Umbilical cord (tissue), 2 donors: ENCODE results near the gene APOBEC3A. TPM values are rescaled to one million over a fixed set of nuclear protein-coding genes. Genes with fewer than 3 reads are reported as not detected.

Experiments used
- DNase-seq: peaks from one replicate; pipeline ENCODE4 v3.0.0-alpha.2; 2015; ENCODE audit warnings: low spot score
- total RNA-seq: library from RNA; depleted of rRNA; stranded (reverse); fragments of >200 nt; gene quantifications from one replicate; pipeline ENCODE4 v1.2.3, GENCODE V29; 2014; ENCODE audit warnings: low replicate concordance; ENCODE audit not compliant: insufficient read depth

The APOBEC3A gene
- total RNA-seq: 16.6 TPM

DNA sequence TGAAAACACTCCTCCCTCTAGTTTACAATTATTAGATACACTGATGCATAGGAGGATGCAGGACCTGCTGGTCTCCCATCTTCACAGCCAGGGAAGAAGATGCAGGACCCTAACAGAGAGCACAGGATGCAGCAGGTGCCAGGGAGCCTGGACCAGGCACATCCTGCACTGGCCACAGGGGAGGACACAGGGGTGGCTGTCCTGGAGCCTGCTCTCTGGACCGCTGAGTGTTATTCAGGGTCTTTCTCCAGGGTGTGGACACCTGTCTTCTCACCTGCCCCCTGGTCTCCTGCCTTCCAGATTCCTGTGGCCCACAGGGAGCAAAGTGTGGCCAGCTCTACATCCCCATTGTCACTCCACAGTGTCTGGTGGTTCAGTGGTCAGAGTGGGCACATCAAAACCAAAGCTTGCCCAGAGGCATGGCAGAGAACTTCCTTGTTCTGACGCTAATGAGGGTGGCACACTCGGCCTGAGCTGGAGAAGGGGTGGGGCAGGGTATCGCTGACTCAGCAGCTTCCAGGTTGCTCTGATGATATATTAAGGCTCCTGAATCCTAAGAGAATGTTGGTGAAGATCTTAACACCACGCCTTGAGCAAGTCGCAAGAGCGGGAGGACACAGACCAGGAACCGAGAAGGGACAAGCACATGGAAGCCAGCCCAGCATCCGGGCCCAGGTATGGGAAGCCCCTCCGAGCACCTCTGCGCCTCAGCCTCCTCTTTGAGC lies at the start of gene APOBEC3A:
TSS of gene APOBEC3A (plus strand) at position 564 of the 725 bp plus-strand sequence. CDS start at position 647, 83 bp downstream.
- DNase-seq: no peak

DNA sequence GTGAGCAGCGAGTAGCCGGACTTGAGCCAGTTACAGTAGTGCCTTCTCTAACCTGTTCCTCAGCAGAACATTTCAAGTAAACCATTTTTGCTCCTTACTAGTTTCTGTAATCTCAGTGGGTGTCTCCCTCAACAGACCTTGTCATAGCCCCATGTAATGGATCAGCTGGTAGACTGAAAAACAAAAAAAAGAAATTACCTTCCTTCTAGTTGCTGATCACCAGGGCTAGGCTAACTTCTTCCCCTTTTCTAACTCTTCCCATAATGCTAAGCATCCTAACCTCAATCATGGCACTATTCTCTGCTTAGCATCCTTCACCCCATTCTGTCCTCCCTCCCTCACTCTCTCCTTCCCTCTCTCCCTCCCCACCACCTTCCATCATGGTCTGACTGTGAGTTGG lies 49.6 kb upstream of the APOBEC3A start:
- no peak for DNase-seq

DNA sequence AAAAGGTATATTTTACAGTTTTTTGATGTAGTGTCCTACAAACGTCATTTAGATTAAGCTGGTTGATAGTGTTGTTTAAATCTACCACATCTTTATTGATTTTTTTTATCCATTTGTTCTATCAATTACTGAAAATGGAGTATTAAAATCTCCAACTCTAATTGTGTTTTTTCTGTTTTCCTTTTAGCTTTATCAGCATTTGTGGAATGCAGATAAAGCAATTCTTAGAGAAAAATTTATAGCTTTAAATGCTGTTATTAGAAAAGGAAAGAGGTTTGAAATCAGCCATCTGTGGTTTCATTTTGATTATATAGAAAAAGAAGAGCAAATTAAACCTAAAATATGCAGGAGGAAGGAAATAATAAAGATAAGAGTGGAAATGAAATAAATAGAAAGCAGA lies 46.0 kb upstream of the APOBEC3A start:
- DNase-seq: no peak

DNA sequence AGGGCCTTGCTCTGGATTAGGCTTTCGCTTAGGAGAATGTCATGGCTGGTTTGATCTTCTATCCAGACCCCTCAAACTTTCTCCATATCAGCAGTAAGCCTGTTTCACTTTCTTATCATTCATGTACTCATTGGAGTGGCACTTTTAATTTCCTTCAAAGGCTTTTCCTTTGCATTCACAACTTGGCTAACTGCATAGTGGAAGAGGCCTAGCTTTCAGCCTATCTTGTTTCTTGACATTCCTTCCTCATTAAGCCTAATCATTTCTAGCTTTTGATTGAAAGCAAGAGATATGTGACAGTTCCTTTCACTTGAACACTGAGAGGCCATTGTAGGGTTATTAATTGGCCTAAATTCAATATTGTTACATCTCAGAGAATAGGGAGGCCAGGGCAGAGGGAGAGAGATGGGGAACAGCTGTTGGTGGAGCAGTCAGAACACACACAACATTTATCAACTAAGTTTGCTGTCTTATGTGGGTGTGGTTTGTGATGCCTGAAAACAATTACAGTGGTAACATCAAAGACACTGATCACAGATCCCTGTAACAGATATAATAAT lies 37.7 kb upstream of the APOBEC3A start:
- DNase-seq: peak; percentile 15

DNA sequence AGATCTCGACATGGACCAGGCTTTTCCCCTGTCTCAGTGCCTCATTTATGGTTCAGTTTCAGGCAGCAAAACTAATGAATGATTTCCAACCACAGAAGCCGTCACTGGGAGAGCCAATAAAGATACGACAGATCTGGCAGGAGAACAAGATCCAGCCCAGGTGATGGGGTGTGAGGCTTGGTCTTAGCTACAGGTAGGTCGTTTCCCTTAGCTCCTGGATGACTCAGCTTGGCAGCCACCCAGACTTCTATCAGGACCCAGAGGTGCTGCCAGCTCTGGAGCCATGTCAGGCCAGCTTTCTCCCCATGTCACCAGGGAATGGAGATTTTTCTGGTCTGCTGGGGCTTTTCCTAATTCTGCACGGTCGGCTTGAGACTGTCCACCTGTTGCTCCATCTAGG lies 36.3 kb upstream of the APOBEC3A start:
- DNase-seq: no peak

DNA sequence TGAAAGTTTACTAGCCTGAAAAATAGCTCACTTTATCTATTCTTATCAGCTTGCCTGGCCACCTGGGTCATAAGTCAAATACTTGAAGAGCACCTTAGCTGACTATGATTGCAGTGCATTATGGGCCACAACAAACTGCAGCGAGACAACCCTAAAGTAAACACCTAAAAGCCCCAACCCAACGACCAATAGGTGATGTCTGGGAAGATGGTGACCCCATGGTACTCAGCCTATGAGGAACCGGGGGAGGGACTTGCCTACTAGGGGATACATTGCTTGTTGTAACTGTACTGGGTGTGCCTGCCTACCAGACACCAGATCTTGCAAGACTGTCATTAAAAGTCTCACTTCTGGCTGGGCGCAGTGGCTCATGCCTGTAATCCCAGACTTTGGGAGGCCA lies 35.6 kb upstream of the APOBEC3A start:
- DNase-seq: no peak

DNA sequence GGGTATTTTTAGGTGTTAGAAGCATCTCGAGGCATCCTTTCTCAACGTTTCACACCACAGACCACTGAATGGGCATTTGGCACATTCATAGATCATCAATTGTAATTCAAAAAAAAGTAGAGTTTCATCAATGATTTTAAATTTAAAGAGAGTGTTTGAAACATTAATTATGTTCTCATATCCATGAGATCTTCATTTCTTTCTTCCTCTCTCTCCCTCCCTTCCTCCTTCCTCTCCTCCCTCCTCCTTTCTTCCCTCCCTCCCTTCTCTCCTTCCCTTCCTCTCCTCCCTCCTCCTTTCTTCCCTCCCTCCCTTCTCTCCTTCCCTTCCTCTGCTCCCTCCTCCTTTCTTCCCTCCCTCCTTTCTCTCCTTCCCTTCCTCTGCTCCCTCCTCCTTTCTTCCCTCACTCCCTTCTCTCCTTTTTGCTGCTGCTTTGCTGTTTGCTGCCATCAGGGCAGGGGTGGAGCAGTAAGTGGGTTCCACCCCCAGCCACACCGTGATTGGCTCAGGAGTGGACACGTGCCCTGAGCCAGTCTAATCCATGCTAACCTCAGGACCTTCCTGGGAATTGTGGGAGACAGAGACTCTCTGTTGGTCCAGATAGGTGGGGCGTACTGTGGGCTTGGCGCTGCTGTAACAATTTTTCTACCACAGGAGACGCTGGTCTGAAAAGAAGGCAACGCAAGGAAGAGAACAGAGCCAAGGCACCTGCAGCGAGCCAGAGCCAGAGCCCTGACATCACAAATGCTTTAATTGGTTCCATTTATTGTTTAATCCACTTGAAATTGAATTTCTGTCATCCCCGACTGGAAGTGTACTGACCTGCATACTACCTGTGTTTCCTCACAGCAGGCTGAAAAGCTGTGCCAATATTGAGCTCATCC lies 33.7 kb upstream of the APOBEC3A start:
- DNase-seq: peak; percentile 93

DNA sequence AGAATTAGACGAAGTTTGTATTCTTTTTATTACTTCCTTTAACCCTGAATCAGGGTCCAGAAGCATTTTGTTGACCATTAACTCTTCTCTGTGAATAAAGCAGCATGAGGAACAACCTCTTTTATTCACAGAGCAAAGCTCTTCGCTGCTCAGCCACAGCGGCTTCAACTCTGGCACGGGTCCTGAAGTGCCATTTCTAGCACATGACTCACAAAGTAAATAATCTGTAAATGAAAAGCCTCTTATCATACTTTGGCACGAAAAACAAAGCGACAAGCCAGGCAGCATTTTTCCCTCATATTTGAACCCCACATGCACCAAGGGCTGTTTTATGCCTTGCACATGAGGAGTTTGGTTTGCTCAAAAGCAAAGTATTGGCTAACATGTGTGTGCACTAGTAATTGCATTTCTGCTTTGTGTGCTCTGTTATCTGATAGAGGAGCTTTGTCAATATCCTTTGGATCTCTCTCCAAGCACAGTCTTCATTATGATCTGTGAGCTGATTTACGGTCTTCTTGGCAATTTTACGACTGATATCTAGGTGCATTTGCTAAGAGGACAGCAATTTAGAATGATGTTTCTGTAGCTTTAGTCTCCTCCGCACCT lies 33.0 kb upstream of the APOBEC3A start:
- DNase-seq: peak; percentile 98

DNA sequence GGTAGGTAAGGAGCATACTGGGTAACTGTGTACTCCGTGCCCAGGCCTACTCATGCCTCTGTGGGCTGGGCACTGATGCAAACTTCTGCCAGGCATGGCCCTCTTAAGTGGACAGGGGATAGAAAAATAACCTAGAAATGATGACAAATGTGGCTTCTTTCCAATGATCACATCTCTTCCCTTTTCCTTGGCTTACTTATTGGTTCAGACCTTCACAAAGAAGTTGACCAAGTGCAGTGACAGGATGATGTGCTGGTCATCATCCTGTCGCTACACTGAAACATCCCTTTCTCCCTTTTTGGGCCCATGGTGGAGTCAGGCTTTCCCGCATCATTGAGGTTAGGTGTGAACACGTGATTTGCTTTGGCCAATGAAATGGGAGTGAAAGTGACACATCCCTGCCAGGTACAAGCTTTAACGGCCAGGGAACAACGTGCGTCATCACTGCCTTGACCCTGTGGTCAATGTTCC lies 31.8 kb upstream of the APOBEC3A start:
- no peak for DNase-seq

DNA sequence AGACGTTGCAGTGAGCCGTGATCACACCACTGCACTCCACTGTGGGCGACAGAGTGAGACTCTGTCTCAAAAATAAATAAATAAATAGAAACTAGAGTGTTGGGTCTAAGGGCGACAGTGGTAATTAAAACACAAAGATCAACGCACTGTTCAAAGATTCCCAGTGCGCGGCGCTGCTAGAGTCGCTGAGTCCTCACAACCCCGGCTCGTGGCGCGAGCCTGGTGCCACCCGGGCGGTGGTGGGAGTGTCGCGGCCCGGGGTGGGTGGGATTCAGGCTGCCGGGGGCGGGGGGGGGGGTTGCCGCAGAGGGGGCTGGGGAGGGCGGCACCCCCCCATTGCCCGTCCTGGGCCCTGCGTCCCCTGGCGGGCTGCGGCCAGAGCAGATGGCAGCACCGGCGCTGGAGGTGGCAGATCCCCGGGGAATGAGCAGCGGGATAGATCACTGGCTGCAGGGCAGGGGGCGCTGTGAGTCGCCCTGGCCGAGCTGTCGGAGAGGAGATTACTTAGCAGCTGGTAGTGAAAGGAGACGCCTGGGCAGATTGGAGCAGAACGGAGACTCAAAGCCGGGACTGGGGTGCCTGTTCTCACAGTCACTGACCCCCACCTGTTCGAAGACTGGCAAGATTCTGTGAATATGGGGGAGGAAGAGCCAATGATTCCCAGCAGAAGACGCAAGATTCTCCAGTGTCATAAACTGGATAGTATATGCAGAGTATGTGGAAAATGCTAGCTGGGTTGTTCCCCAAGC lies 30.2 kb upstream of the APOBEC3A start:
- DNase-seq: peak; percentile 68

DNA sequence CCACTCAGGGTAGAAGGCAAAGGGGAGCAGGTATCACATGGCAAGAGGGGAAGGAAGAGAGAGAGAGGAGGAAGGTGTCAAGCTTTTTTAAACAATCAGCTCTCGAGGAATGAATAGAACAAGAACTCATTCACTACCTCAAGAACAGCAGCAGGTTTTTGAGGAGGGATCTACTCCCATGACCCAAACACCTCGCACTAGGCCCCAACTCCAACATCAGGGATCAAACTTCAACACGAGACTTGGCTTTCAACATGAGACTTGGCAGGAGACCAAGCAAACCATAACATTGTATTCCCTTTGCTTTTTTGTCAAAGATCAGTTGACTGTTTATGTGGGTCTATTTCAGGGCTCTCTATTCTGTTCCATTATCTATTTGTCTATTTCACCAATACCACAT lies 26.9 kb upstream of the APOBEC3A start:
- no peak for DNase-seq

DNA sequence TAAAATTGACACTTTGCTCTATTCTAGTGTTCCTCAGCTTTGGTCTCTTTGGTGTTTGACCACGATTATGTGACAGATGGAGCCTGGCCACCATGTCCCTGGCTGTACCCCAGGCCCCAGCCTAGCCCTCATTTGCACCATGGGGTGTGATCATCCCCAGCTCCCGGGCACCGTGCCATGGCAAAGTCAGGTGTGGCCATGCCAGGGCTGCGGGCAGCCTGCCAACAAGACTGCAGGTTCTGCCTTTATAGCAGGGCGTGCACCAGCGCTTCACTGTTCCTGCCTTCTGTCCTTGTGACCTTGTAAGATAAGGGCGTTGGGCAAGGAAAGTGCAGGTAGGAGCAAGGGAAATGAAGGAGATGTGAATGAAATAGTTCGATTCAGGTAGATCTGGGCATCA lies 22.4 kb upstream of the APOBEC3A start:
- no peak for DNase-seq

DNA sequence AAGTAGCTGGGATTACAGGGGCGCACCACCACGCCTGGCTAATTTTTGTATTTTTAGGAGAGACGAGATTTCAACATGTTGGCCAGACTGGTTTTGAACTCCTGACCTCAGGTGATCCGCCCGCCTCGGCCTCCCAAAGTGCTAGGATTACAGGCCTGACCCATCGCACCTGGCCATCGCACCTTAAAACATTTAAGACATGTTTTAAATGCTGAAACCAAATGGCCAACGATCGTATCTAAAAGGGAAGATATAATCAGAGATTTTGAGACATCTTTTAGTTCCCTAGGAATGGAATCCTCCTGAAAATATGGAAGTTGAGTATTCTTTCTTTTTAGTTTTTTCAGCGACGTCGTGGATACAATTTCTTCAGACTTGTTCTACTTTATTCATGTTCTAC lies 21.8 kb upstream of the APOBEC3A start:
- no peak for DNase-seq

DNA sequence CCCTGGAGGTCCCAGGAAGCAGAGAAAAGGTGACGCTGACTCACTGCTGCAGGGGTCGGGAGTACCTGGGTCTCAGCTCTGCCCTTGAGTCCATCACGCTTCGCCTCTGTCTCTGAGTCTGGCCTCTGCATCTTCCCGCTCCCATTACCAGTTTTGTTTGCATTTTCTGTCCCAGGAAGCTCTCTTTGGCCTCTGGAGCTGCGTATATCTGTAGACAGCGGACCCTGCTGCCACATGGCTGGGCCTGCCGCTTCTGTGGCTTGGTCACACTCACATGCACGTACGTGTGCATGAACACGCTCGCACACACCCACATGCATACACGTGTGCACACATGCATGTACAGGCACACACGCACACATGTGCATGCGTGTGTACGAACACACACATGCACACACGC lies 20.8 kb upstream of the APOBEC3A start:
- DNase-seq: no peak

DNA sequence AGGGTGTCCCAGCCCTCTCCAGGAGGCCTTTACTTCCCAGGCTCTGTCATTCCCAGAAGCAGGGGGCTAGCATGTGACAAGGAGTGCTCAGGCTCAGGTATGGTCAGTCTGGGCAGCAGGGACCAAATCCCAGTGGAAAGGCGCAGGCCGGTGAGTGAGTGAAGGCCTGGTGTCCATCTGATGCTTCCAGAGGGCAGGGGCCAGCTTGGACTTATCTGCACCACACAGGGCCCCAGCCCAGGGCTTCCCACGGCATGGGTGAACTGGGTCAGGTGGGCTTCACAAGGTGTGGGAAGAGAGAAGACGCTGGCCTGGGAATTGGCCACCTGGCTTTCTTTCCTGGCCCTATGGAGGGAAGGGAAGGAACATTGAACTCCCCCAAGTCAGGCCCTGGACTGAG lies 20.4 kb upstream of the APOBEC3A start:
- DNase-seq: no peak

DNA sequence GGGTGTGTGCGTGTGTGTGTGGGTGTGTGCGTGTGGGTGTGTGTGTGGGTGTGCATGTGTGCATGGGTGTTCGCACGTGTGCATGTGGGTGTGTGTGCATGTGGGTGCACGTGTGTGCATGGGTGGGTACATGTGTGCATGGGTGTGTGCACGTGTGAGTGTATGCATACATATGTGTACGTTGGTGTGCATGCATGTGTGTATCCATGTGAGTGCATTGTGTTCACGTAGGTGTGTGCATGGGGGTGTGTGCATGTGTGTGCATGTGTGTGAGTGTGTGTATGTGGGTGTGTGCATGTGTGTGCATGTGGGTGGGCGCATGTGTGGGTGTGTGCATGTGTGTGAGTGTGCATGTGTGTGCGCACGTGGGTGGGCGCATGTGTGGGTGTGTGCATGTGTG lies 19.9 kb upstream of the APOBEC3A start:
- DNase-seq: no peak

DNA sequence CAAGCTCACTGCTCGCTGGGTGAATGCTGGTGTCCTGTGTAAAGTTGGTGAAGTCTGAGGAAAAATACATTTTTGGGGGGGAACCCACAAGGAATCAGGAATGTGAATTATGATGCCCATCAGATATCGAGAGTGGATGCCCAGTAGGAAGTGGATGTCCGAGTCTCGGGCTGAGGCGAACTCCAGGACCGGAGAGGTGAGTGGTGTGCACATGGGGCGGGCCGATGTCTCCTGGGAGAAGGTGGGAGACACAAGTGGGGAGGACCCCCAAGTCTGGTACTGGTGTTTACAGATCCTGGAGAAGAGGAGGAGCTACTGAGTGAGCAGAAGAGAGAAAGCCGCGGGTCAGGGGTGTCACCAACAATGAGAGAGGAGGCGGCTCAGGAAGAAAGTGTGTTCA lies 19.2 kb upstream of the APOBEC3A start:
- no peak for DNase-seq

DNA sequence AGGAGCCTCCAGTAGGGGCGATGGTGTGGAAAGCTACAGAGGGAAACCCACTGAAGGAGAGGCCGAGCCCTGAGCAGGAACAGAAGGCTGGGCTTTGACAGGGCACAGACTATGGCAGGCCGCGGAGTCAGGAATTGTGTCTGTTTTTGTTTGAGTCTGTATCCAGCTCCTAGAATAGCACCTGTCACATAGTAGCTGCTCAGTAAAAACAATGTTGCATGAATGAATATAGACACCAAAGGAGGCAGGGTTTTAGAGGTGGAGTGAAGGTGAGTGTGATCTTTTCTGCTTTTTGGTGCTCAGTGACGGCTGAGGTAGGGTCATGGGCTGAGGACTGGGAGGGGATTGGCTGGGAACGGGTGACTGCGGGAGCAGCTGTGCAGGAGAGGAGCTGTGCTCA lies 18.5 kb upstream of the APOBEC3A start:
- no peak for DNase-seq

DNA sequence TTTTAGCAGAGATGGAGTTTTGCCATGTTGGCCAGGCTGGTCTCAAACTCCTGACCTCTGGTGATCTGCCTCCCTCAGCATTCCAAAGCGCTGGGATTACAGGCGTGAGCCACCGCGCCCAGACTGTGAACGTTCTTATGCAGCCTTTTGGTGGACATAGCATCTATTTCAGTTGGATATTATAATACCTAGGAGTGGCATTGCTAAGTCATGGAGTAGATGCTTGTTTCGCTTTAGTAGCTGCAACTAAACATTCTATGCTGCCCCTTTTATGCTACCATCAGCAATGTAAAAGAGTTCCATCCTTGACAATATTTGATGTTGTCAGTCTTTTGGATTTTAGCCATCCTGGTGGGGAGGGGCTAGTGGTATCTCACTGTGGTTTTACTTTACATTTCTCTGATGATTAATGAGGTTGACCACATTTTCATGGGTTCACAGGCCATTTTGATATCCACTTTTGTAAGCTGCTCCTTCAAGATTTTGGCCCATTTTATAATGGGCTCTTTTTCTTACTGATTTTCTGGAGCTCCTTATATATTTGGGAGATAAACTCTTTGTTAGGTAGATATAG lies 16.5 kb upstream of the APOBEC3A start:
- DNase-seq: no peak

DNA sequence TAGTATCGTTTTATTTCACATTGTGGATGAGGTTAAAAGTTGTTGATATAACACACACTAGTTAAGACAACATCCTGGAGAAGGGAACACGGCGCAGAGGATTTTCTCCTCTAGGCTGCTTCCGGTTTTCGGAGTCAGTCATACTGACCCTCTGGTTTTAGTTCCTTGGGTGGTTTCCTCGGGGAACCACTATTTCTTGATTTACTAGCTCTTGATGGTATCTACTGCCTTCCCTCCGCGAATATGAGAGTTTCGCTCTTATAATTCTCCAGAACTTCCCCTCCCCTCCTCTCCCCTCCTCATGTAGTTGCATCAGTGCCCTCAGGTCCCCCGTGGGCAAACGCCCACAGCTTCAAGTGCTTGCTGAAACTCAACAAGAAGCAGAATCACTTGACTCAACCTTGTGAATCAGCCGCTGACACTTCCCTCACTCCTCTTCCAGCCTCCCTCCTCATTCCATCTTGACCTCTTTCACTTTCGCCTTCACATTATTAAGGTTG lies 15.9 kb upstream of the APOBEC3A start:
- no peak for DNase-seq

DNA sequence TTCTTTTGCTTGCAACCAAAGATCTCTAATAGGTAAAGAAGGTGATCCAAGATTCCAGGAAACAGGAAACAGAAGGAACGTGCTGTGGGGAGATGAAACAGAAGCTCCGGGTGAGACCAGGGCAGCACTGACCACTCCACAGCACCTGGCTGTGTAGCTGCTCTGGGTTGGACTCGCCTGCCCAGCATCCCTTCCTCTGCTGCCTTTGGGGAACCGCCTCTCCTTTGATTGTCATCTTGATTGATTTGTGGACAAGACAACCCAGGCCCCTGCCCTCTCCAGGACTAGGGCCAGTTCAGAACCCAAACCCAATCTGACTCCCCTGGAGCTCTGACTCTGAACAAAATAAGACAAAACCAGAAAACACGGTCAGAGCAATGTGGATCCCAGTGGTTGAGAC lies 14.7 kb upstream of the APOBEC3A start:
- DNase-seq: no peak
